Skin epidermis (tissue), 12 donors: ENCODE results near the gene KCNG3.

Experiments
- H3K27ac ChIP-seq, 21 experiments: fragments of 200-600 bp; sonication (generic) in 11 of 21; one replicate each; pipeline ENCODE4 v1.5.0; 2020; ENCODE audit warnings: mild to moderate bottlenecking in 3 of 21, inconsistent platforms in 2 of 21, moderate library complexity in 2 of 21
- H3K4me3 ChIP-seq, 7 experiments: fragments of 200-600 bp; sonication (generic) in 2 of 7; one replicate each; pipeline ENCODE4 v1.5.0; 2020; ENCODE audit warnings: inconsistent platforms in 2 of 7, mild to moderate bottlenecking in 2 of 7, moderate library complexity in 1 of 7

Gene KCNG3

GRCh38 chr2:42493468-42494354 is at the start of gene KCNG3:
KCNG3 (minus strand) TSS chr2:42493982; CDS start chr2:42493501, 481 bp downstream.
- H3K4me3 ChIP-seq = peak within 1 kb of the TSS; percentile 34 to 59 (median 46)
- H3K27ac ChIP-seq = peak within 1 kb of the TSS in 9 of 21 experiments; percentile 0 to 60 (median 26)

GRCh38 chr2:42542871-42543270 is 49.1 kb upstream of the KCNG3 start:
- no peak overlapping the region for H3K27ac ChIP-seq
- H3K4me3 ChIP-seq = no peak overlapping the region

DNA sequence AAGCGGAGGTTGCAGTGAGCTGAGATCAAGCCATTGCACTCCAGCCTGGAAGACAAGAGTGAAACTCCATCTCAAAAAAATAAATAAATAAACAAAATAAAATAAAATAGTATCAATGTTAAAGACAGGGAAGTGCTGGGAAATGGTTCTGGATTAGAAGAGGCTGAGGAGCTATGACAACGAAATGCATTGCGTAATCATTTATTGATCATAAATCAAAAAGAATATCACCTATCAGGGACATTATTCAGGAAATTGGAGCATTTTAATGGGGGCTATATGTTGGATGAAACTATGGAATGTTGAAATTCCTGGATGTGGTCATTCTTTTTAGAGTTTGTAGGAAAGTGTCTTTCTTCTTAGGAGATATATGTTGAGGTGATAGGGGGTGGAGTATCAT is 43.7 kb upstream of the KCNG3 start:
- H3K4me3 ChIP-seq = no peak overlapping the region

GRCh38 chr2:42532397-42532796 is 38.6 kb upstream of the KCNG3 start:
- Histone ChIP-seq H3K27ac (no peak overlapping the region), H3K4me3 (no peak overlapping the region)

More for the DNA sequence above, 43.7 kb upstream of the KCNG3 start:
- H3K27ac ChIP-seq = no peak overlapping the region

GRCh38 chr2:42523341-42523740 is 29.6 kb upstream of the KCNG3 start:
- Histone ChIP-seq H3K4me3 (no peak overlapping the region), H3K27ac (no peak overlapping the region)

- no peak overlapping the region for H3K4me3 ChIP-seq
- H3K27ac ChIP-seq = no peak overlapping the region
Observed at GRCh38 chr2:42522035-42522434, 28.3 kb upstream of the KCNG3 start.

- Histone ChIP-seq H3K27ac (no peak overlapping the region), H3K4me3 (no peak overlapping the region)
Observed at GRCh38 chr2:42519624-42520023, 25.8 kb upstream of the KCNG3 start.

- H3K27ac ChIP-seq = no peak overlapping the region
Observed at GRCh38 chr2:42516418-42516901, 22.7 kb upstream of the KCNG3 start.

DNA sequence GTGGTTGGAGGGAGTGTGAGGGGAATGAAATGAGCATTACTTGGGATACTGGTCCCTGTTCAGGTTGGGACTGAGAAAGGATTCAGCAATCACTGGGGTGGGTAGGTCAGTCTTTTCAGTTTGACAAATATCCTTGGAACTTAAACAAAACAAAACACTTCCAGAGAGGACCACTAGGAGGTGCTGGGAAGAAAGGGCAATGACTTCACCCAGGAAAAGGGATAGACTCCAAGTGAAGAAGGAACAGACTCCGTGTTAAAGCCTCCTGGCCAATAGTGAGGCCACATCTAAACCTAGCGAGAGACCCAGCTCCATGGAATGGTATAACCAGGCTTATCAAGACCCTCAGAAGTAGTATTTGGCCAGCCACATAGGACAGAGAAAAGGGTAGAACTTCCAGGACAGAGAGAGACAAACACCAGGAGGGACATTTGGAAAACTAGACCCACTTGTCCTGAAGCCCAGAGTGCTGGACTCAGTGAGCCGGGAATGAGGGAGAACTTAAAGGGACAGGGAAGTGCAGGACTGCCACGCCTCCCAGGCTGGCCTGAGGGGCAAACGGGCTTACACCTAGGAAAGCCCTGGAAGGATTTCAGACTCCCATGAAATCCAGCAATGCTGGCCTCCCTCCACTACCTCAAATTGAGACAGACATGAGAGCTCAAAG is 19.6 kb upstream of the KCNG3 start:
- H3K27ac ChIP-seq = no peak overlapping the region

More at GRCh38 chr2:42516418-42516901, 22.7 kb upstream of the KCNG3 start:
- H3K4me3 ChIP-seq = no peak overlapping the region

GRCh38 chr2:42510608-42511243 is 16.9 kb upstream of the KCNG3 start:
- Histone ChIP-seq H3K27ac (no peak overlapping the region), H3K4me3 (no peak overlapping the region)

More for the DNA sequence above, 19.6 kb upstream of the KCNG3 start:
- H3K4me3 ChIP-seq = no peak overlapping the region

GRCh38 chr2:42510191-42510590 is 16.4 kb upstream of the KCNG3 start:
- Histone ChIP-seq H3K27ac (no peak overlapping the region), H3K4me3 (no peak overlapping the region)

DNA sequence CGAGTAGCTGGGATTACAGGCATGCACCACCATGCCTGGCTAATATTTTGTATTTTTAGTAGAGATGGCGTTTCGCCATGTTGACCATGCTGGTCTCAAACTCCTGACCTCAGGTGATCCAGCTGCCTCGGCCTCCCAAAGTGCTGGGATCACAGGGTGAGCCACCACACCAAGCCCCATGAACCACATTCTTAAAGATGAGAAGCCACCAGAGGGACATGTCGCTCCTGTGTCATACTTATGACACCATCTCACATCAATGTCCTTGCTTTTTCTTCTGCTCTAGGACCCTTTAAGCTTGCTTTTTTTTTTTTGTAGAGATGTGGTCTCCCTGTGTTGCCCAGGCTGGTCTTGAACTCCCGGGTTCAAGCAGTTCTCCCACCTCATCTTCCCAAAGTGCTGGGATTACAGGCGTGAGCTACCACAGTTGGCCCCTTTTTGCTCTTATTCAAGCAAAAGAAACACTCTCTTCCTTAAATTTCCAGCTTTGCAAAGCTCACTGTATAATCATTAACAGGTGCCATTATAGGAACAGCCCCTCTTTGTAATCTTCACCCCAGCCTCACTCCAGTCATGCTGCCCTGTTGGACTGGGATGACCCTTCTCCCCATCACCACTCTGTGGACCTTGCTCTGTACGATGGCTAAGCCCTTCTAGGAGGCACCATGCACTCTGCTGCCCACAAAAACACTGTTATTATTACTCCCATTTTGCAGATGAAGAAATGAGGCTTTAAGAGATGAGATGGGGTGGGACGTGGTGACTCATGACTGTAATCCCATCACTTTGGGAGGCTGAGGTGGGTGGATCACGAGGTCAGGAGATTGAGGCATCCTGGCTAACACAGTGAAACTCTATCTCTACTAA is 10.8 kb upstream of the KCNG3 start:
- Histone ChIP-seq H3K4me3 (no peak overlapping the region), H3K27ac (no peak overlapping the region)

- Histone ChIP-seq H3K4me3 (no peak overlapping the region), H3K27ac (no peak overlapping the region)
Observed at GRCh38 chr2:42503291-42503690, 9.5 kb upstream of the KCNG3 start.

GRCh38 chr2:42498497-42498896 is 4.7 kb upstream of the KCNG3 start:
- Histone ChIP-seq H3K27ac (no peak overlapping the region), H3K4me3 (no peak overlapping the region)

DNA sequence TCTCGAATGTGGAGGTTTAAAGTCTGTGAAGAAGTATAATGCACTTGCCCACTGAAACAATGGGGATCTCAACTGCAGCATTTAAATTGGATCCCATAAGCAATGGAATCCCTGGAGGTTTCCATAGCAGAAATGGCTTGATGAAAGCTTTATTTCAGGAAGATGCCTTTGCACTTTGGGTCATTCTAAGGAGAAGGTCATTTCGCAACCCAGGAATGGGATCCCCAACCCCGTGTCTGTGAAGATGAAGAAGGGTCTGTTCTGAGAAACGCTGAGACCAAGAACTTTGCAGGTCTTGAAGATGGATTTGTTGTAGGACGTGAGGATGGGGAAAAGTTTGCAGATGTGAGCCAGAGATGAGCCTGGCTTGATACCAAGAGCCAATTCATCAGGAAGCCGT is 1.8 kb upstream of the KCNG3 start:
- H3K27ac ChIP-seq = no peak overlapping the region
- no peak overlapping the region for H3K4me3 ChIP-seq

DNA sequence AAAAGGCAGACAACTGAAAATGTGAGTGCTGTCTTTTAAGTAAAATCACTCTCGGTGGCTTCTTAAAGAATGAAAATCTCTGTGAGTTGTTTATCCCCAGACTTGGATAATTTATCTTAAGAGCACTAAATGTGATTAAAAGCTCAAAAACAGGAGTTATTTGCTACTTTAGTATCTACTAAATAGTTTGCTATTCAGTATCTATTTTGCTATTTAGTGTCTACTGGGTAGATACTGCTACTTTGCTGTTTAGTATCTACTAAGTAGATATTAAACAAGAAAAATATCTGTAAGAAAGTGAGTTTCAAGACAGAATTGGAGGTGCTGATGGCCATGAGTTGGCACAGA is 1.4 kb upstream of the KCNG3 start:
- Histone ChIP-seq H3K27ac (no peak overlapping the region), H3K4me3 (peak overlapping the region in 1 of 7 experiments; percentile 59)

- peak overlapping the region; percentile 34 to 59 (median 46) for H3K4me3 ChIP-seq
Observed at GRCh38 chr2:42494355-42495233, 812 bp upstream of the KCNG3 start.

DNA sequence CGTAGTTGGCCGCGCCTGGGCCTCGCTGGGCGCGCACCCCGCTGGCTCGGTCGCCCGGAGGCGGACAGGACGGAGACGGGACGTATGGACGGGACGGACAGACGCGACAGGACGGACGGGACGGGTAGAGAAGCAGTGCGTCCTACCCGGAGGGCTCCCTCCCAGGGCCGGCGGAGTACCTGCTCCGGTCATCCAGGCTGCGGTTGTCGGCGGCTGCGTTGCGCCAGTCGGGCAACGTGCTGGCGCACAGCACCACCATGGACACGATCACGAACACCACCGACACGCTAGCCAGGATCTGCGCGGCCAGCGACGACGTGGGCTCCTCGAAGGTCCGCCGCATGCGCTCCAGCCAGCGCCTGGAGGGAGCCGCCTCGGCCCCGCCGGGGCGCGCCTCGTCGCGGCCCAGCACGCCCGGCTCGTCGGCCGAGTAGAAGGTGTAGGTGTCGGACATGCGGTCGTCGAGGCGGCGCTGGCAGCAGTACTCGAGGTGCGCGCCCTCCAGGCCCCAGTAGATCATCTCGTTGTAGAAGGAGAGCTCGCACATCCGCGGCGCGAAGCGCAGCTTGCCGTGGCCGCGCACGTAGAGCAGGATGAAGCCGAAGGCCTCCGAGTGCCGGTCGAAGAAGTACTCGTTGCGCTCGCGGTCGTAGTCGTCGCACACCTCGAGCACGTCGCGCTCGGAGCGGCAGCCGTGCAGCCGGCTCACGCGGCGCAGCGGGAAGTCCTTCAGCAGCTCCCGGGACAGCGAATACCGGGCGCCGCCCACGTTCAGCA is 903 bp downstream of the KCNG3 start:
- H3K4me3 ChIP-seq = peak overlapping the region; percentile 34 to 59 (median 46)
- H3K27ac ChIP-seq = peak overlapping the region in 1 of 21 experiments; percentile 43

More at GRCh38 chr2:42494355-42495233, 812 bp upstream of the KCNG3 start:
- H3K27ac ChIP-seq = peak overlapping the region in 9 of 21 experiments; percentile 0 to 60 (median 26)
